Suprapubic skin (tissue), 4 donors: ENCODE measurements around the gene SLAMF1.

ENCODE experiments used
- EP300 ChIP-seq: sonication (generic); formaldehyde crosslinking; IDR thresholded peaks from one replicate; pipeline ENCODE4 v1.6.1; 2017; ENCODE audit warnings: antibody characterized with exemption
- POLR2A ChIP-seq, 2 donors: fragments of 450-650 bp; IDR thresholded peaks; one replicate each; pipeline ENCODE4 v1.6.1; 2017; ENCODE audit warnings: antibody characterized with exemption in 2 of 2, mild to moderate bottlenecking in 2 of 2, moderate library complexity in 2 of 2
- POLR2AphosphoS5 ChIP-seq, 3 donors: sonication (generic); formaldehyde crosslinking; IDR thresholded peaks; one replicate each; pipeline ENCODE4 v1.6.1; 2017; ENCODE audit warnings: antibody characterized with exemption in 3 of 3
- TF ChIP-seq, protein P1 (sequence below), 2 donors: fragments of 200-600 bp in 1 of 2; fragments of 450-650 bp in 1 of 2; sonication (generic) in 1 of 2; IDR thresholded peaks; one replicate each; pipeline ENCODE4 v1.5.1; 2016 to 2019; ENCODE audit warnings: antibody characterized with exemption in 2 of 2, mild to moderate bottlenecking in 1 of 2, moderate library complexity in 1 of 2

- TF ChIP-seq, protein P1, sequence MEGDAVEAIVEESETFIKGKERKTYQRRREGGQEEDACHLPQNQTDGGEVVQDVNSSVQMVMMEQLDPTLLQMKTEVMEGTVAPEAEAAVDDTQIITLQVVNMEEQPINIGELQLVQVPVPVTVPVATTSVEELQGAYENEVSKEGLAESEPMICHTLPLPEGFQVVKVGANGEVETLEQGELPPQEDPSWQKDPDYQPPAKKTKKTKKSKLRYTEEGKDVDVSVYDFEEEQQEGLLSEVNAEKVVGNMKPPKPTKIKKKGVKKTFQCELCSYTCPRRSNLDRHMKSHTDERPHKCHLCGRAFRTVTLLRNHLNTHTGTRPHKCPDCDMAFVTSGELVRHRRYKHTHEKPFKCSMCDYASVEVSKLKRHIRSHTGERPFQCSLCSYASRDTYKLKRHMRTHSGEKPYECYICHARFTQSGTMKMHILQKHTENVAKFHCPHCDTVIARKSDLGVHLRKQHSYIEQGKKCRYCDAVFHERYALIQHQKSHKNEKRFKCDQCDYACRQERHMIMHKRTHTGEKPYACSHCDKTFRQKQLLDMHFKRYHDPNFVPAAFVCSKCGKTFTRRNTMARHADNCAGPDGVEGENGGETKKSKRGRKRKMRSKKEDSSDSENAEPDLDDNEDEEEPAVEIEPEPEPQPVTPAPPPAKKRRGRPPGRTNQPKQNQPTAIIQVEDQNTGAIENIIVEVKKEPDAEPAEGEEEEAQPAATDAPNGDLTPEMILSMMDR (IDR thresholded peaks at IDR 0.05): no peak
- no peak for TF ChIP-seq EP300
- no peak for TF ChIP-seq POLR2AphosphoS5 (IDR thresholded peaks at IDR 0.05)
- TF ChIP-seq POLR2A (IDR thresholded peaks at IDR 0.05): no peak
These were observed 86.0 kb downstream of the SLAMF1 start for GRCh38 chr1:160560806-160561205.
